B cell (primary cell): ENCODE data around the gene SLC16A9. TPM values are rescaled to one million over a fixed set of nuclear protein-coding genes. Genes with fewer than 3 reads are reported as not detected.

ENCODE experiments used
- ATAC-seq: fragments of 200-7000 bp; cut with Tn5 transposase; one replicate; pipeline ENCODE4 v1.10.0; 2021; ENCODE audit warnings: low read depth, mild to moderate bottlenecking, moderate number of reproducible peaks, moderate library complexity
- CTCF ChIA-PET: fragments of 350-600 bp; sonication (Branson Sonifier 250); formaldehyde crosslinking; loops from one replicate; lab custom pipeline; 2021; ENCODE audit warnings: antibody characterized with exemption, inconsistent platforms; lab: Charles Lee
- POLR2A ChIA-PET: fragments of 350-600 bp; sonication (Branson Sonifier 250); formaldehyde crosslinking; loops from one replicate; lab custom pipeline; 2021; ENCODE audit warnings: antibody characterized with exemption; lab: Charles Lee
- DNase-seq: peaks from one replicate; pipeline ENCODE4 v3.0.0; 2013
- H2AFZ ChIP-seq: 2 replicates; pipeline ENCODE4 v1.6.1; 2012; ENCODE audit warnings: mild to moderate bottlenecking, low read depth, low read length; ENCODE audit not compliant: insufficient read depth, poor library complexity, severe bottlenecking
- H3K27ac ChIP-seq, 2 donors: 1 replicate in 1 of 2; 2 replicates in 1 of 2; pipeline ENCODE4 v1.5.1; 2012 to 2013; ENCODE audit warnings: low read length in 2 of 2, mild to moderate bottlenecking in 2 of 2, moderate library complexity in 1 of 2
- H3K27me3 ChIP-seq, 4 experiments: fragments of 200-600 bp in 1 of 4; sonication (generic) in 1 of 4; replicated peaks in 1 of 4; 1 replicate in 2 of 4; 2 replicates in 2 of 4; pipeline versions ENCODE4 v1.6.1 to v1.7.0; 2013 to 2016; ENCODE audit warnings: low read length in 3 of 4, mild to moderate bottlenecking in 2 of 4, mixed read lengths in 1 of 4, moderate library complexity in 1 of 4; ENCODE audit not compliant: insufficient read depth in 4 of 4, control insufficient read depth in 3 of 4; ENCODE audit errors: control extremely low read depth in 1 of 4
- H3K36me3 ChIP-seq, 2 experiments: replicated peaks in 1 of 2; 1 replicate in 1 of 2; 2 replicates in 1 of 2; pipeline versions ENCODE4 v1.6.1 to v1.7.1; 2013; ENCODE audit warnings: low read length in 1 of 2; ENCODE audit not compliant: insufficient read depth in 2 of 2, control insufficient read depth in 1 of 2; ENCODE audit errors: control extremely low read depth in 1 of 2, extremely low read depth in 1 of 2
- H3K4me1 ChIP-seq, 2 donors: fragments of 200-600 bp in 1 of 2; sonication (generic) in 1 of 2; 1 replicate in 1 of 2; 2 replicates in 1 of 2; pipeline versions ENCODE4 v1.5.1 to v1.6.1; 2013 to 2017; ENCODE audit warnings: low read length in 2 of 2; ENCODE audit not compliant: control insufficient read depth in 2 of 2, insufficient read depth in 2 of 2
- H3K4me2 ChIP-seq: replicated peaks from 2 replicates; pipeline ENCODE3; 2012; ENCODE audit warnings: mild to moderate bottlenecking, low read depth, low read length; ENCODE audit not compliant: poor library complexity, severe bottlenecking
- H3K4me3 ChIP-seq, 5 experiments: fragments of 200-600 bp in 1 of 5; sonication (generic) in 1 of 5; 1 replicate in 3 of 5; 2 replicates in 2 of 5; pipeline versions ENCODE4 v1.5.1 to v1.7.0; 2011 to 2016; ENCODE audit warnings: low read length in 4 of 5, mild to moderate bottlenecking in 4 of 5, low read depth in 2 of 5, control low read depth in 1 of 5, moderate library complexity in 1 of 5; ENCODE audit not compliant: insufficient read depth in 1 of 5; ENCODE audit errors: control extremely low read depth in 1 of 5, extremely low read depth in 1 of 5
- H3K79me2 ChIP-seq: fragments of 200-600 bp; sonication (generic); one replicate; pipeline ENCODE4 v1.6.0; 2016; ENCODE audit warnings: low read length; ENCODE audit not compliant: control insufficient read depth, insufficient read depth
- H3K9ac ChIP-seq: fragments of 200-600 bp; sonication (generic); 2 replicates; pipeline ENCODE4 v1.6.1; 2017; ENCODE audit warnings: mild to moderate bottlenecking, low read length, moderate library complexity
- H3K9me3 ChIP-seq, 3 donors: one replicate each; pipeline versions ENCODE4 v1.6.1 to v1.7.1; 2013; ENCODE audit warnings: low read length in 2 of 3; ENCODE audit not compliant: control insufficient read depth in 2 of 3, insufficient read depth in 1 of 3; ENCODE audit errors: control extremely low read depth in 1 of 3
- H4K20me1 ChIP-seq: 2 replicates; pipeline ENCODE4 v1.6.0; 2012; ENCODE audit warnings: mild to moderate bottlenecking, low read length; ENCODE audit not compliant: insufficient read depth, control insufficient read depth, poor library complexity, severe bottlenecking
- H3K27ac Mint-ChIP-seq: one replicate; pipeline ENCODE4 v1.8.0; 2021; ENCODE audit warnings: mixed read lengths
- H3K27me3 Mint-ChIP-seq: one replicate; pipeline ENCODE4 v1.8.0; 2021; ENCODE audit warnings: mixed read lengths
- H3K4me1 Mint-ChIP-seq: one replicate; pipeline ENCODE4 v1.8.0; 2021; ENCODE audit warnings: mixed read lengths
- H3K4me3 Mint-ChIP-seq: one replicate; pipeline ENCODE4 v1.8.0; 2021; ENCODE audit warnings: mixed read lengths
- H3K9me3 Mint-ChIP-seq: one replicate; pipeline ENCODE4 v1.8.0; 2022; ENCODE audit warnings: mixed read lengths; ENCODE audit not compliant: insufficient read depth
- CTCF ChIP-seq: fragments of 200-600 bp; IDR thresholded peaks from one replicate; pipeline ENCODE4 v1.8.0; 2022; ENCODE audit warnings: antibody characterized with exemption, mild to moderate bottlenecking
- EZH2 ChIP-seq: IDR thresholded peaks from 2 replicates; pipeline ENCODE4 v1.6.1; 2012; ENCODE audit warnings: borderline replicate concordance, low read depth, mild to moderate bottlenecking, moderate library complexity, low read length; ENCODE audit not compliant: insufficient read depth, poor library complexity, severe bottlenecking
- WGBS: methylation state at CpG from one replicate; pipeline ENCODE4 v1.1.5; 2013; ENCODE audit warnings: missing lambda C conversion rate; ENCODE audit not compliant: insufficient coverage; 5-methylcytosine and 5-hydroxymethylcytosine counted together
- intact Hi-C: fragments of 100-400 bp; cut with micrococcal nuclease; formaldehyde crosslinking; loops from one replicate; pipeline ENCODE4 v1.10.0; 2022
- polyA plus RNA-seq: library from polyadenylated mRNA; depleted of rRNA; stranded (reverse); fragments of >200 nt; gene quantifications from 2 replicates; pipeline ENCODE4 v1.2.3, GENCODE V29; 2012
- total RNA-seq, 2 donors: library from RNA; stranded (reverse); fragments of 120-200 nt in 1 of 2; gene quantifications; 1 replicate in 1 of 2; 2 replicates in 1 of 2; pipeline versions ENCODE4 v1.2.3 to v1.2.4, GENCODE V29; 2013 to 2022

The SLC16A9 gene
- total and polyA plus RNA-seq, 2 donors (not counting 1 experiment from before 2014, with no cell fraction given), result 0.04 TPM; not detected in 1

GRCh38 chr10:59624951-59625350, 84.7 kb downstream of the SLC16A9 start:
- intact Hi-C loops, result loop anchor here (5.0 kb wide), 2 partner anchors 477 to 802 kb away; no protein-coding TSS in a partner anchor
- DNase-seq (no peak), ATAC-seq (no peak)
- Mint-ChIP-seq H3K4me3 (no peak overlapping the region), H3K27me3 (no peaks in the 10 kb centered on the region), H3K27ac (no peak overlapping the region), H3K9me3 (no peaks in the 10 kb centered on the region), H3K4me1 (peaks cover 3% of the 10 kb centered on the region)
- Histone ChIP-seq H3K9ac (no peak overlapping the region), H3K79me2 (no peaks in the 10 kb centered on the region), H3K36me3 (no peaks in the 10 kb centered on the region), H3K4me2 (no peak overlapping the region), H3K27ac (no peak overlapping the region), H3K4me3 (no peak overlapping the region), H2AFZ (no peak overlapping the region), H4K20me1 (no peaks in the 10 kb centered on the region), H3K4me1 (no peaks in the 10 kb centered on the region), H3K27me3 (no peaks in the 10 kb centered on the region), H3K9me3 (no peaks in the 10 kb centered on the region)
- 76% methylated on average over 2 of the region's 8 CpGs for WGBS
- ChIA-PET CTCF (interaction anchor here (0.7 to 5.6 kb wide), 20 partner anchors 8 to 1021 kb away, joined by 3 to 47 read pairs (median 6); partner anchors contain the start of gene CCDC6), POLR2A (no interaction called here)
- TF ChIP-seq CTCF (no peak), EZH2 (no peak)

GRCh38 chr10:59624136-59624535, 85.5 kb downstream of the SLC16A9 start:
- ChIA-PET POLR2A (no interaction called here), CTCF (interaction anchor here (0.7 to 5.6 kb wide), 11 partner anchors 9 to 1325 kb away, joined by 3 to 47 read pairs (median 7); no protein-coding TSS in a partner anchor)
- no peak for DNase-seq
- H3K9me3 ChIP-seq, result no peaks in the 10 kb centered on the region
- ATAC-seq, result no peak
- H3K4me3 ChIP-seq, result no peak overlapping the region
- H3K27ac Mint-ChIP-seq, result no peak overlapping the region
- no peaks in the 10 kb centered on the region for H3K27me3 Mint-ChIP-seq
- H4K20me1 ChIP-seq, result no peaks in the 10 kb centered on the region
- no peaks in the 10 kb centered on the region for H3K36me3 ChIP-seq
- intact Hi-C loops, result no loop called here
- H3K27me3 ChIP-seq, result no peaks in the 10 kb centered on the region
- H3K79me2 ChIP-seq, result no peaks in the 10 kb centered on the region
- H3K4me1 ChIP-seq, result no peaks in the 10 kb centered on the region
- TF ChIP-seq CTCF, result no peak
- H3K4me2 ChIP-seq, result no peak overlapping the region
- WGBS, result 89% methylated on average over 2 of the region's 3 CpGs
- H3K9me3 Mint-ChIP-seq, result no peaks in the 10 kb centered on the region
- peaks cover 3% of the 10 kb centered on the region for H3K4me1 Mint-ChIP-seq
- H2AFZ ChIP-seq, result no peak overlapping the region
- no peak overlapping the region for H3K27ac ChIP-seq
- no peak overlapping the region for H3K9ac ChIP-seq
- no peak overlapping the region for H3K4me3 Mint-ChIP-seq
